ENCODE data around the gene MTCH1. TPM values are rescaled to one million over a fixed set of nuclear protein-coding genes. Genes with fewer than 3 reads are reported as not detected.

MTCH1 gene
- total RNA-seq, 2 experiments from 2014 or later = 125 to 167 TPM

DNA sequence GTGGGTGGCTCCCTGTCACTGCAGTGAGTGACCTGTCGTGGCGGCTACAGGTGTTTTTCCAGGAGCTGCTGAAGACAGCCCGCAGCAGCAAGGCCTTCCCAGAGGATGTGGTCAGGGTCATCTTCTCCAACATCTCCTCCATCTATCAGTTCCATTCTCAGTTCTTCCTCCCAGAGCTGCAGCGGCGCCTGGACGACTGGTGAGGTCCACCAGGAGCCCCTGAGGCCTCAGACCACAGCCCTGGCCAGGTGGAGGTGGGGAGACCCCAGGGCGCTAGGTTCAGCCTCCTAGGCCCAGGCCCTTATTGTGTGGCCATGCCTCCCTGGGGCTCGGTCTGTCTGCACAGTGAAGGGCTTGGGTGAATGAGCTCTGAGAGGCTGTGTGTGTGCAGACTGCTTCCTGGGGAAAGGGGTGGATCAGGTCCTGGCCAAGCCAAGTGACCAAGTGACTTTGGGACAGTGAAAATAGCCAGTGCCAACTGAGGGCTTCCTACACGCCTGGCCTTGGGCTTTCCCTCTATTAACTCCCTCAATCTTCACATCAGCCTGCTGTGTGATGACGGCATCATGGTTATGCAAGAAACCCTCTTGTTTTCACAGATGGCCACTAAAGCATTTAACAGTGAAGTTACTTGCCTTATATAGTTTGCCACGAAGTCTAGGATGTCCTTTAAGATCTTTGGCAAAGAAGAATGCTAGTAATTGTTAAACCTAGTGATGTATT, 25.8 kb upstream of the MTCH1 start:
- Mint-ChIP-seq H3K4me3 (no peak overlapping the region), H3K36me3 (peaks cover 7% of the 10 kb centered on the region), H3K27me3 (no peaks in the 10 kb centered on the region), H3K4me1 (peaks cover 18% of the 10 kb centered on the region), H3K27ac (no peak overlapping the region), H3K9me3 (ENCODE audit: low read depth) (no peaks in the 10 kb centered on the region)
- CTCF ChIA-PET = interaction anchor here (1.2 kb wide), 1 partner anchor 133 kb away, joined by 4 read pairs; no protein-coding TSS in a partner anchor
- DNase-seq = no peak
- no peak for ATAC-seq

- Mint-ChIP-seq H3K27me3 (no peaks in the 10 kb centered on the region), H3K4me1 (peaks cover 32% of the 10 kb centered on the region), H3K4me3 (no peak overlapping the region), H3K9me3 (ENCODE audit: low read depth) (no peaks in the 10 kb centered on the region), H3K36me3 (peaks cover 7% of the 10 kb centered on the region), H3K27ac (no peak overlapping the region)
- DNase-seq (no peak), ATAC-seq (no peak)
- CTCF ChIA-PET = interaction anchor here (1.1 to 1.2 kb wide), 2 partner anchors 131 to 161 kb away, joined by 3 to 4 read pairs; no protein-coding TSS in a partner anchor
Observed at GRCh38 chr6:37010402-37010892, 24.5 kb upstream of the MTCH1 start.

- H3K9me3 Mint-ChIP-seq (ENCODE audit: low read depth) = no peaks in the 10 kb centered on the region
- H3K4me3 Mint-ChIP-seq = no peak overlapping the region
- CTCF ChIA-PET = interaction anchor here (11.0 kb wide), 1 partner anchor 11 kb away, joined by 116 read pairs; no protein-coding TSS in a partner anchor
- H3K36me3 Mint-ChIP-seq = peaks cover 7% of the 10 kb centered on the region
- DNase-seq = no peak
- H3K27me3 Mint-ChIP-seq = no peaks in the 10 kb centered on the region
- H3K4me1 Mint-ChIP-seq = peaks cover 35% of the 10 kb centered on the region
- H3K27ac Mint-ChIP-seq = no peak overlapping the region
- ATAC-seq = no peak
Observed at GRCh38 chr6:37008484-37009465, 22.8 kb upstream of the MTCH1 start.

DNA sequence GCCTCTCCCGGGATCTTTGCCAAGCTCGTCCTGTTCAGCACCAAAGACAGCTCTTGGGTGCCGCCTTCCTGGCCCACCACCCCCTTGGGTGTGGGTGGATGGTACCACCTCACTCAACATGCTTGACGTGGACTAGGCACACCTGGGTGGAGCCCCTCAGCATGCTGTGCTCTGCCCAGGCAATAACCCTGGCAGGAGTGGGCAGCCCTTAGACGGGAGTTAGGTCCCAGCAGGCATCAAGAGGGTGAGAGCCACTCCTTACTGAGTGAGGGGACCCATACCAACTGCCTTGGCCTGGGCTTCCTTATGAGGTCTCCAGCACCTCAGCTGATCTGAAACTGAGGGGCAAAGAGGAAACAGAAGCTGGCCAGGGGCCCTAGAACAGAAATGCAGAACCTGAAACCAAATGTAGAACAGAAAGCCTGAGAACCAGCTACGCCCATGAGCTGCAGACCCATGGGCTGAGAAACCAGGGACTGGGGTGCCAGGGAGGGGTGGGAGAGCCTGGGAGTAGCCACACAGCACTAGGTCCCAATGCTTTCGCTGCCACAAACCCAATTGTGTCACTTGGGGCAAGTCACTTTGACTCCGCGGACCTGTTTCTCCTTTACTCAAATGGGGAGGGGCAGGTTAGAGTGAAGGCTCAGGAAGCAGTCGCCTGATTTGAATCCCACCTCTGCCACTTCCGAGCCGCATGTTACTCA, 21.5 kb upstream of the MTCH1 start:
- DNase-seq = no peak
- CTCF ChIA-PET = interaction anchor here (1.1 to 11.0 kb wide), 8 partner anchors 12 to 248 kb away, joined by 3 to 116 read pairs (median 4); partner anchors contain the start of gene C6orf89
- peak; percentile 13 for ATAC-seq
- H3K27me3 Mint-ChIP-seq = no peaks in the 10 kb centered on the region
- peaks cover 7% of the 10 kb centered on the region for H3K36me3 Mint-ChIP-seq
- H3K4me3 Mint-ChIP-seq = peak overlapping the region; percentile 62
- peak overlapping the region; percentile 60 for H3K27ac Mint-ChIP-seq
- H3K9me3 Mint-ChIP-seq (ENCODE audit: low read depth) = no peaks in the 10 kb centered on the region
- peaks cover 35% of the 10 kb centered on the region for H3K4me1 Mint-ChIP-seq

GRCh38 chr6:37006793-37007339, 20.9 kb upstream of the MTCH1 start:
- peaks cover 7% of the 10 kb centered on the region for H3K36me3 Mint-ChIP-seq
- DNase-seq (no peak), ATAC-seq (no peak)
- no peaks in the 10 kb centered on the region for H3K9me3 Mint-ChIP-seq (ENCODE audit: low read depth)
- peak overlapping the region; percentile 62 for H3K4me3 Mint-ChIP-seq
- H3K27me3 Mint-ChIP-seq = peaks cover 2% of the 10 kb centered on the region
- peak overlapping the region; percentile 55 for H3K27ac Mint-ChIP-seq
- peaks cover 35% of the 10 kb centered on the region for H3K4me1 Mint-ChIP-seq
- CTCF ChIA-PET = interaction anchor here (1.1 to 11.0 kb wide), 9 partner anchors 11 to 248 kb away, joined by 3 to 116 read pairs (median 4); partner anchors contain the start of gene C6orf89

DNA sequence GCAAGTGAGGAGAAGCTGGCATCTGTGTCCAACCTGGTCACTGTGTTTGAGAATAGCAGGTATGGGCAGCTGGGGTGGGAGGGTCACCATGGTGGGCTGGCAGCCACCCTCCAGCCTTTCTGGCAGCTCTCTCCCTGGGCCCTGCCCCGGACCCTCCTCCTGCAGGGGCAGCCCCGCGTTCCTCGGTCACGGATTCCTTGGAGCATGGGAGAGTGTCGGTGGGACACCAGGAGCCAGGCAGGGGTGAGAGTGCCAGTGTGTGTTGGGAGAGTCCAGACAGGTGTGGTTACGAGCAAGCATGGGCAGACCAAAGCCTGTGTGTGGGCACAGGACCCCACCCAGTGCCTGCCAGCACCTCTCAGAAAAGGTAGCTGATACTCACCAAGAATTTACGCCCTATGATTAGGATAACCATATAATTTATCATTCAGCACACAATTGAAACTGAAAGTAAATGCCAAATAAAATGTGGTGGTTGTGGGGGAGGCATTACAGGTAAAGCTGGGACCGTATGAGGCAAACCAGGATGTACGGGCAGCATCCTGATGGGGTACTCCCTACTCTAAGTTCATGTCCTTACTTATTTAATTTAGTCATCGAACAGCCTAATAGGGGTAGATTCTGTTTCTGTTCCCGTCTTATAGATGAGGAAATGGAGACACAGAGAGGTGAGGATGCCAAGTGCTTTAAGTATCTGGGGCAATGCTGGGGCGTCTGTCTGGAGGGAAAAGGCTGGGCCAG, 20.0 kb upstream of the MTCH1 start:
- CTCF ChIA-PET = interaction anchor here (1.0 to 11.0 kb wide), 8 partner anchors 10 to 240 kb away, joined by 3 to 116 read pairs (median 4); partner anchors contain the start of gene C6orf89
- Mint-ChIP-seq H3K4me1 (peaks cover 32% of the 10 kb centered on the region), H3K36me3 (peaks cover 7% of the 10 kb centered on the region), H3K27me3 (peaks cover 2% of the 10 kb centered on the region), H3K9me3 (ENCODE audit: low read depth) (no peaks in the 10 kb centered on the region), H3K4me3 (peak overlapping the region; percentile 62), H3K27ac (peak overlapping the region; percentile 55)
- ATAC-seq (peak; percentile 54), DNase-seq (no peak)

- H3K36me3 Mint-ChIP-seq = peaks cover 7% of the 10 kb centered on the region
- H3K9me3 Mint-ChIP-seq (ENCODE audit: low read depth) = no peaks in the 10 kb centered on the region
- H3K27ac Mint-ChIP-seq = peak within 1 kb of the TSS; percentile 55
- H3K4me3 Mint-ChIP-seq = peak within 1 kb of the TSS; percentile 62
- DNase-seq (no peak), ATAC-seq (peak; percentile 43)
- peaks cover 32% of the 10 kb centered on the region for H3K4me1 Mint-ChIP-seq
- H3K27me3 Mint-ChIP-seq = peaks cover 7% of the 10 kb centered on the region
- CTCF ChIA-PET = interaction anchor here (1.0 to 11.0 kb wide), 6 partner anchors 14 to 236 kb away, joined by 3 to 116 read pairs (median 3); partner anchors contain the start of gene PIM1
Observed at GRCh38 chr6:37005061-37005810, 19.2 kb upstream of the MTCH1 start, which contains the start of gene FGD2. Gene FGD2, plus strand, starts transcription at chr6:37005655. Its CDS starts 163 bp downstream, at chr6:37005818.

DNA sequence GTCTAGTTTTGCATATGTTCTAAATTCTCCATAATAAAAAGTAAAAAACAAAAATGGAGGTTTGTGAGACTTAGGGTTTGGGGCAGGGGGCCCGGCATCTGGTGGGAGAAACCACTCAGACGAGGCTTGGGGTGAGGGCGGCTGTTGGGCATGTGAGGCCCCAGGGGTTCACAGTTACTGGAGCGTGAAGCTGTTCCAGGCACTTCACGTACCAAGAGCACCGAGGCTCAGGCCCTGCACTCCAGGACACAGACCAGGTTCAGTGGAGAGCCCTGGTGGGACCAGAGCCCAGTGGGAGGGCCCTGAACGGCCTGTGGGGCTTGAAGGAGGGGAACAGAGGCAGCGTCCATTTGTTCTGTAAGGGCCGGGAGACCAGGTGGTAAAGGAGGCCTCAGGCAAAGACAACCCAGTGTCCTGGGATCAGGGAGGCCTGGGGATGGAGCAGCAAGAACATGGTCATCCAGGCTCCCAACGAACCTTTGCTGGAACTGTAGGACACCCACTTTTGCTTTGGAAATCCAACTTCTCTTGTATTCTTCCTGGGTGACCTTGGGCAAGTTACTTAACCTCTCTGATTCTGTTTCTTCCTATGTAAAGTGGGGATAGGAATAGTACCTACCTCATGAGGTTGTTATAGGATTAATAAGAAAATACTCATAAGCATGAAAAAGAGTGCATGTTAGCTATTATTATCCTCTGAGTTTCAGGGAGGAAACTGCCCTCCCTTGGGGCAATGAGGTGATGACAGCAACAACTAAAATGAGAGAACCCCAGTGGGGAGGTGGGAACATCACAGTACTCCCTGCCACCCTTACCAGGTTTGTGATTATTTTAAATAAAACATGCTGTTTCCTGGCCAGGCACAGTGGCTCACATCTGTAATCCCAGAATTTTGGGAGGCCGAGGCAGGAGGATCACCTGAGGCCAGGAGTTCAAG, 18.3 kb upstream of the MTCH1 start:
- Mint-ChIP-seq H3K27me3 (peaks cover 7% of the 10 kb centered on the region), H3K4me3 (no peak overlapping the region), H3K27ac (peak overlapping the region; percentile 43), H3K36me3 (peaks cover 3% of the 10 kb centered on the region), H3K4me1 (peaks cover 32% of the 10 kb centered on the region), H3K9me3 (ENCODE audit: low read depth) (no peaks in the 10 kb centered on the region)
- ATAC-seq = no peak
- CTCF ChIA-PET = interaction anchor here (1.0 to 11.0 kb wide), 2 partner anchors 15 to 165 kb away, joined by 3 to 116 read pairs; partner anchors contain the start of gene PIM1
- no peak for DNase-seq

GRCh38 chr6:36999751-37000125, 13.7 kb upstream of the MTCH1 start:
- CTCF ChIA-PET = interaction anchor here (11.0 kb wide), 1 partner anchor 20 kb away, joined by 116 read pairs; no protein-coding TSS in a partner anchor
- H3K4me3 Mint-ChIP-seq = no peak overlapping the region
- H3K36me3 Mint-ChIP-seq = no peaks in the 10 kb centered on the region
- H3K27me3 Mint-ChIP-seq = peaks cover 12% of the 10 kb centered on the region
- no peaks in the 10 kb centered on the region for H3K4me1 Mint-ChIP-seq
- H3K9me3 Mint-ChIP-seq (ENCODE audit: low read depth) = no peaks in the 10 kb centered on the region
- no peak for ATAC-seq
- no peak for DNase-seq
- no peak overlapping the region for H3K27ac Mint-ChIP-seq

- no peak for DNase-seq
- peaks cover 12% of the 10 kb centered on the region for H3K27me3 Mint-ChIP-seq
- ATAC-seq = no peak
- CTCF ChIA-PET = interaction anchor here (11.0 kb wide), 1 partner anchor 20 kb away, joined by 116 read pairs; no protein-coding TSS in a partner anchor
- no peak overlapping the region for H3K4me3 Mint-ChIP-seq
- H3K4me1 Mint-ChIP-seq = no peaks in the 10 kb centered on the region
- H3K9me3 Mint-ChIP-seq (ENCODE audit: low read depth) = no peaks in the 10 kb centered on the region
- no peaks in the 10 kb centered on the region for H3K36me3 Mint-ChIP-seq
- H3K27ac Mint-ChIP-seq = no peak overlapping the region
Observed at GRCh38 chr6:36999061-36999750, 13.2 kb upstream of the MTCH1 start.
